ENCODE data around the gene COL5A1.

Gene COL5A1

DNA sequence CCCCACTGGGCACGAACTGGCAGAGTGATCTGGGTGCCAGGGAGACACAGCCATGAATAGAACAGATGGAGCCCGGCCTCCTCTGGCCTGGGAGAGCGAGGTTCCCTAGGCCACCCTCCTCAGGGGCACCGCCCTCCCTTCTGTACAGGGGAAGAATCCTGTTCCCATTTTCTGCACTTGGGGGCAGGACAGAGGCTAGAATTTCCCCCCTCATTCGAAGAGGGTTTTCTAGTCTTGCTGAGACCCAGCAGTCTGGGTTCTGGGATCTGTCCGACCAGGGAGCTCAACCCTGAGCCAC is 52.7 kb downstream of the COL5A1 start:
- Histone ChIP-seq H3K27ac (ENCODE audit: low read depth, low read length, poor library complexity, severe bottlenecking) (no peak overlapping the region), H4K20me1 (ENCODE audit: insufficient read depth, low read length) (no peaks in the 10 kb centered on the region), H3K4me1 (ENCODE audit: insufficient read depth, low read length, severe bottlenecking) (no peaks in the 10 kb centered on the region), H3F3A (ENCODE audit: insufficient read depth, low read length) (no peaks in the 10 kb centered on the region), H3K79me2 (ENCODE audit: insufficient read depth, low read length) (no peaks in the 10 kb centered on the region), H3K36me3 (ENCODE audit: insufficient read depth, low read length) (no peaks in the 10 kb centered on the region), H3K4me2 (ENCODE audit: low read length) (no peak overlapping the region), H3K9ac (ENCODE audit: low read length) (no peak overlapping the region), H3K9me2 (ENCODE audit: low read depth, low read length) (no peaks in the 10 kb centered on the region), H3K9me3 (ENCODE audit: low read length) (no peaks in the 10 kb centered on the region), H3K27me3 (ENCODE audit: insufficient read depth, low read length) (no peaks in the 10 kb centered on the region; the same call in 1 of the 2 replicates), H3K4me3 (ENCODE audit: low read depth, low read length, poor library complexity, severe bottlenecking) (no peak overlapping the region), H2AFZ (ENCODE audit: low read length) (no peak overlapping the region)
- TF ChIP-seq, protein P1, sequence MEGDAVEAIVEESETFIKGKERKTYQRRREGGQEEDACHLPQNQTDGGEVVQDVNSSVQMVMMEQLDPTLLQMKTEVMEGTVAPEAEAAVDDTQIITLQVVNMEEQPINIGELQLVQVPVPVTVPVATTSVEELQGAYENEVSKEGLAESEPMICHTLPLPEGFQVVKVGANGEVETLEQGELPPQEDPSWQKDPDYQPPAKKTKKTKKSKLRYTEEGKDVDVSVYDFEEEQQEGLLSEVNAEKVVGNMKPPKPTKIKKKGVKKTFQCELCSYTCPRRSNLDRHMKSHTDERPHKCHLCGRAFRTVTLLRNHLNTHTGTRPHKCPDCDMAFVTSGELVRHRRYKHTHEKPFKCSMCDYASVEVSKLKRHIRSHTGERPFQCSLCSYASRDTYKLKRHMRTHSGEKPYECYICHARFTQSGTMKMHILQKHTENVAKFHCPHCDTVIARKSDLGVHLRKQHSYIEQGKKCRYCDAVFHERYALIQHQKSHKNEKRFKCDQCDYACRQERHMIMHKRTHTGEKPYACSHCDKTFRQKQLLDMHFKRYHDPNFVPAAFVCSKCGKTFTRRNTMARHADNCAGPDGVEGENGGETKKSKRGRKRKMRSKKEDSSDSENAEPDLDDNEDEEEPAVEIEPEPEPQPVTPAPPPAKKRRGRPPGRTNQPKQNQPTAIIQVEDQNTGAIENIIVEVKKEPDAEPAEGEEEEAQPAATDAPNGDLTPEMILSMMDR (IDR thresholded peaks at IDR 0.05; ENCODE audit: low read length) = no peak
- TF ChIP-seq EZH2 (IDR thresholded peaks at IDR 0.05; ENCODE audit: borderline replicate concordance, low read length) = no peak

DNA sequence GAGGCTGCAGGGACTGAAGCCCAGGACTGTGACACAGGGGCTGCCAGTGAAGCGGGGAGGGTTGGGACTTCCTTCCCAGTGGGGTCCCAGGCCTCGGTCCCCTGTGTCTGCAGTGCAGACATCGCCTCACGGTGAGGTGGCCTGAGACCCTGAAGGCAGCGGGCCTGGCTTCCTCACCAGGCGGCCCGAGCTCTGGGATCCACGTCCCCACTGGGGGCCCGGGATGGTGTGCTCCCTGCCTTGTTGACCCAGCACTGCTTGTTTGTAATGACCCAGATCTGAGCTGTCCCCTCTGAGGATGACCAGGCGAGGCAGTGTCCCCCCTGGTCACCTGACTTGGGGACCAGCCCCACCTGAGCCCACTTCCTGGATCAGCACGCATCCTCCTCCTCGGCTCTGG is 53.1 kb downstream of the COL5A1 start:
- Histone ChIP-seq H3K4me2 (ENCODE audit: low read length) (no peak overlapping the region), H3K27ac (ENCODE audit: low read depth, low read length, poor library complexity, severe bottlenecking) (no peak overlapping the region), H3K9me2 (ENCODE audit: low read depth, low read length) (no peaks in the 10 kb centered on the region), H3F3A (ENCODE audit: insufficient read depth, low read length) (no peaks in the 10 kb centered on the region), H3K27me3 (ENCODE audit: insufficient read depth, low read length) (peaks cover 3% of the 10 kb centered on the region; the same call in 1 of the 2 replicates), H3K9me3 (ENCODE audit: low read length) (no peaks in the 10 kb centered on the region), H3K4me3 (ENCODE audit: low read depth, low read length, poor library complexity, severe bottlenecking) (no peak overlapping the region), H3K9ac (ENCODE audit: low read length) (no peak overlapping the region), H4K20me1 (ENCODE audit: insufficient read depth, low read length) (no peaks in the 10 kb centered on the region), H3K4me1 (ENCODE audit: insufficient read depth, low read length, severe bottlenecking) (no peaks in the 10 kb centered on the region), H3K79me2 (ENCODE audit: insufficient read depth, low read length) (no peaks in the 10 kb centered on the region), H2AFZ (ENCODE audit: low read length) (no peak overlapping the region), H3K36me3 (ENCODE audit: insufficient read depth, low read length) (no peaks in the 10 kb centered on the region)
- TF ChIP-seq, protein P1 (IDR thresholded peaks at IDR 0.05; ENCODE audit: low read length) = no peak
- TF ChIP-seq EZH2 (IDR thresholded peaks at IDR 0.05; ENCODE audit: borderline replicate concordance, low read length) = no peak

DNA sequence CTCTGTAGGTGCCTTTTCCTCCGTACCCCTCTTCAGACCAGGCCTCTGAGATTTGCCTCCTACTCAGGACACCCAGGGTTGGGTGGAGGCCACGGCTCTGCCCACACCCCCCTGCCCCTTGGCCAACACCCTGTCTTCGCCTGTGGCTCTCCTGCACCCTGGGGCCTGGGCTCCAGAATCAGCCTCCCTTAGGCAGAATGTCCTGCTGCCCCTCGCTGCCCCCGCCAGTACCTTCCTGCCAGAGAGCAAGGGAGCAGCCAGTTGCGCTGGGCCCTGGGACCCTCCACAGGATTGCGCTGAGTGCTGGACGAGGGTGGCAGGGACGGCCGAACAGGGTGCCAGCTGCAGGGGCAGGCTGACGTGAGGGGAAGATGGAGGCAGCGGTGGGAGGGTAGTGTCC is 53.5 kb downstream of the COL5A1 start:
- Histone ChIP-seq H3K9me2 (ENCODE audit: low read depth, low read length) (no peaks in the 10 kb centered on the region), H3K9me3 (ENCODE audit: low read length) (no peaks in the 10 kb centered on the region), H3K27me3 (ENCODE audit: insufficient read depth, low read length) (peaks cover 4% of the 10 kb centered on the region; the same call in 1 of the 2 replicates), H4K20me1 (ENCODE audit: insufficient read depth, low read length) (no peaks in the 10 kb centered on the region), H3K4me3 (ENCODE audit: low read depth, low read length, poor library complexity, severe bottlenecking) (no peak overlapping the region), H3K27ac (ENCODE audit: low read depth, low read length, poor library complexity, severe bottlenecking) (no peak overlapping the region), H3K9ac (ENCODE audit: low read length) (no peak overlapping the region), H3K4me1 (ENCODE audit: insufficient read depth, low read length, severe bottlenecking) (no peaks in the 10 kb centered on the region), H3K36me3 (ENCODE audit: insufficient read depth, low read length) (no peaks in the 10 kb centered on the region), H3F3A (ENCODE audit: insufficient read depth, low read length) (no peaks in the 10 kb centered on the region), H3K4me2 (ENCODE audit: low read length) (no peak overlapping the region), H2AFZ (ENCODE audit: low read length) (no peak overlapping the region), H3K79me2 (ENCODE audit: insufficient read depth, low read length) (no peaks in the 10 kb centered on the region)
- TF ChIP-seq, protein P1 (IDR thresholded peaks at IDR 0.05; ENCODE audit: low read length) = no peak
- TF ChIP-seq EZH2 (IDR thresholded peaks at IDR 0.05; ENCODE audit: borderline replicate concordance, low read length) = no peak

Data from OCI-LY1 (cell line).